Left colon (tissue), 2 donors: ENCODE data around the gene DCN. TPM values are rescaled to one million over a fixed set of nuclear protein-coding genes. Genes with fewer than 3 reads are reported as not detected.
"Not testable (repeated sequence)": the region's sequence is repeated elsewhere in the genome, so short reads cannot be mapped to it uniquely, and the experiment has no call there.

Experiments used
- ATAC-seq: fragments of 200-7000 bp; cut with Tn5 transposase; one replicate; pipeline ENCODE4 v1.9.1; 2020; ENCODE audit warnings: mild to moderate bottlenecking, moderate library complexity
- DNase-seq, 2 donors: peaks; one replicate each; pipeline ENCODE4 v3.0.0-alpha.2; 2020
- intact Hi-C, 2 donors: fragments of 100-400 bp; cut with DNase I in 1 of 2; cut with micrococcal nuclease in 1 of 2; formaldehyde crosslinking; loops; one replicate each; pipeline versions ENCODE4 v1.11.2 to v1.14.0; 2022; cut with DNase I, micrococcal nuclease
- long read RNA-seq: library from polyadenylated mRNA; unstranded; transcript quantifications from one replicate; pipeline ENCODE4 v2.0.0, GENCODE V29; 2021
- total RNA-seq, 2 donors: library from RNA; stranded (reverse); fragmentation: NEBNext Ultra II Directional; extraction: Animal tissue kit (Norgen Biotek cat#: 25700); gene quantifications; one replicate each; pipeline ENCODE4 v1.2.1, GENCODE V29; 2021
- donor health status: DM: no; HTN: no; CAD: no.
- donor health status: DM: yes; HTN: yes; CAD: no.

Gene DCN, protein sequence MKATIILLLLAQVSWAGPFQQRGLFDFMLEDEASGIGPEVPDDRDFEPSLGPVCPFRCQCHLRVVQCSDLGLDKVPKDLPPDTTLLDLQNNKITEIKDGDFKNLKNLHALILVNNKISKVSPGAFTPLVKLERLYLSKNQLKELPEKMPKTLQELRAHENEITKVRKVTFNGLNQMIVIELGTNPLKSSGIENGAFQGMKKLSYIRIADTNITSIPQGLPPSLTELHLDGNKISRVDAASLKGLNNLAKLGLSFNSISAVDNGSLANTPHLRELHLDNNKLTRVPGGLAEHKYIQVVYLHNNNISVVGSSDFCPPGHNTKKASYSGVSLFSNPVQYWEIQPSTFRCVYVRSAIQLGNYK
- total RNA-seq: 100 to 1,000 TPM; 145 to 315 TPM
- long read RNA-seq, full-length matches to known transcripts: 251 of 271 reads
- long read RNA-seq, partial matches to known transcripts: 16 of 271 reads
- long read RNA-seq, other reads (novel, unspliced or antisense): 4 of 271 reads

DNA sequence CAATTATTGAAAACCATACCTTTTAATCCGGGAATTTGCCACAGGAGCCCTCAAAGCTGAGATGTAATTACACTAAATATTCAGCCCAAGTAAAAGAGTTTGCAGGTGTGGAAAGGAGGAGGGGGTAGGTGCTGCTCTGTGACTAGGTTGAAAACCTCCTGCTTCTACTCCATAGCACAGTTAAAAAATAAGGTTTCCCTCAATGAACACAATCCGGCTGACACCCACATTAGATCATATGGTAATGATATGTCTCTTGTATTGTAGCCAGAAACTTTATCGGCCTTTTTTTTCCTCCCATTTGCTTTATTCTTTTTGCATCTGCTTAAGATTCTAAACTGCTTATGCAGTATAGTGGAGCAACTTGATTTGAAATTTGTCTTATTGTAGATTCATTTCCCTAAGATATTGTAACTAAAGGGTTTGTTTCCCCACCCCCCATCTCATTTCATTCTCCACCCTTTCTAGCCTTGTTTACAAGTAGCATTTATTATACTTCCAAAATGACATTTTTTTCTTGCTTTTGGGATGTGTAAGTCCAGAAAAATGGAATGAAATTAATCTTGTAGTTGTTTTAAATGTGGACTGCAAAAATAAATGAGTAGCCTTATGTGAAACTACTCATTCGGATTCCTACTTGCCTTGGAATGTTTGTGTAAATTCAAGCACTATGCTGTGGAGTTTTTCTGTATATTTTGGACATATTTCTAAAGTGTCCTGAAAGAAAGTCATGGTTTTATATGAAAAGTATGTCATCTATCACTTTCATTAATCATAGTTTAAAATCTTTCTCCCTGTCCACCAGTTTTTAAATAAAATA lies at the start of gene DCN:
Gene DCN, minus strand, starts transcription at position 182 of the 820 bp plus-strand sequence. CDS start 4,265 bp downstream, outside the sequence.
- DNase-seq: no peak
- intact Hi-C loops: no loop called here
- no peak for ATAC-seq

DNA sequence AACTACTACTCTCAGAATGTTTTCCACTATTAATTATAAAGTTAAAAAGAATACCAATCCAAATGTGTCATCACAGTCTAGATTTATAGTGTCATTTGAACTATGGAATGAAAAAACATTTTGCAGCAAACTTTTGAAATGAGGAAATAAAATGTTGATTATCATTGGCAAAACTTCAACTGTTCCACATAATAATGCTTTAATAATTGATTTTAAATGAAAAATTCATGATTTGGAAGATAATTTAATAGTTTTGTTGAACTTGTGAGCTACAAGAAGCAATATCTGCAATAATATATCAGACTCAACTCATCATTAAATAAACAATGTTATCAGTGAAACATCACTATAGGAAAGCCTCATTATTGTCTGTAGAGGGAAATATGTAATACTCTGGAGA lies 48.2 kb upstream of the DCN start:
- intact Hi-C loops: no loop called here
- ATAC-seq: no peak
- no peak for DNase-seq

DNA sequence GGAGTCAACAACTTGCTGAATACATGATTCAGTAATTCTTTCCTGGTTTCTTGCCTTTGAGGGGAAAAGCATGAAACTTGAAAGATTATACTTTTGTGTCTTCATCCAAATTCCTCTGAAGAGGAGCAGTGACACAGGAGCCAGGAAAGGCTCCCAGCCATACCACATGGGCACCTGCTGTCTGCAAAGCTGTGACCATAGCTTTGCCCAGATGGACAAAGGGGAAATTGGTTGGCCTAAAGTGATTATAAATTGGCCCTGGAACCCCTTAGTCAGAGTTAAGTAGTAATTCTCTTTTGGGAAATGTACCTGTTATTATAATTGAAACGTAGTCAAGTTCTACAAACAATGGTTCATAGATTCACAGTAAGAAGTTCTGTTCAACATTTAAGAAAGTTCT lies 44.3 kb upstream of the DCN start:
- no peak for DNase-seq
- no peak for ATAC-seq
- intact Hi-C loops: no loop called here

DNA sequence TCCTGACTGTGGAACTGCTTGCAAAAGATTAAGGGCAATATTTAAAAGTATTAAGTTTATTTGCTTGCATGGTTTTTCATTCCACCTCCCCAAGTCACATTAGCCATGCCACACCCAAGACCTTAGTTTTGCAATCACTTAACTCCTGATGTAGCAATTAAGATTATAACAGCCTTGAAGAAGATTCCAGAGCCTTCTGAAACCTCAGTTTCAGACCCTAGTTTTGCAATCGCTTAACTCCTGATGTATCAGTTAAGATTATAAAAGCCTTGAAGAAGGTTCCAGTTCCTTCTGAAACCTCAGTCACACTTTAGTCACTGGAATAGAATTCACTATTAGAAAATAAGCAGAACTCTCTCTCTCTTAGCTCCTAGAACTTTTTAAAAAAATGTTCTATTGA lies 42.7 kb upstream of the DCN start:
- ATAC-seq: no peak
- no peak for DNase-seq
- intact Hi-C loops: no loop called here

DNA sequence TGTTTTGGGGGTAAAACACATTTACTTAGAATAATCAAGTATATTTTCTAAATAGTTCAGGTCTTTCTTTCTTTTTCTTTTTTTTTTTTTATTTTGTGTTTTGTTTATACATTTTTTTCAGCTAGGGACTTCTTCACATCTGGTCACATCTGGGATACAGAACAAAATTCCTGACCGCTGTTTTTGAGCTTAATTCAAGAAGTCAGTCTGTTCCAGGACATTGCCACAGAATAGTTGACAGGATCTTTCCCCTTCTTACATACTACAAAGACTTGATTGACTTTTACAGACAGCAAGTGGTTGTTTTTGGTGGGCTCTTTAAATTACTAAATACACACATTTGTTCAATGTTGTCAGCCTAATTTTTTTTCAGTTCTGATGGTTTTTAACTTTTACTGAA lies 41.8 kb upstream of the DCN start:
- DNase-seq (no peak), ATAC-seq (no peak)
- intact Hi-C loops: no loop called here

DNA sequence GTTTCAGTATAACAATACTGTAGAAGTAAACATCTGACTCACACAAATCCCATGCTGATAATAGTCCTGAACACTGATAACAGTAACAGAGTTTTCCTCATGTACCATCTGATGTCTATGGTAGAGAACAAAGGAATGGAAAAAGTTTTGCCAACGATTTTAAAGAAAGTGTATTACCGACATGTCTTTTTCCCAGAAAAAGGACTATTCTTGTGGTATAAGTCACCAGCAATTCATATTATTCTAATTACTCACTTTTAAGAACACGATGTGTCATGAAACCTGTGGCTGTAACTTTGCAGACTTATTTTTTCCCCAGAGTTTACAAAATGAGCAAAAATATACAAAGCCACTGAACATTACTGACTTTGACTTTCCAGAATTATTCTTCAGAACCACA lies 40.1 kb upstream of the DCN start:
- DNase-seq: no peak
- intact Hi-C loops: no loop called here
- ATAC-seq: no peak

DNA sequence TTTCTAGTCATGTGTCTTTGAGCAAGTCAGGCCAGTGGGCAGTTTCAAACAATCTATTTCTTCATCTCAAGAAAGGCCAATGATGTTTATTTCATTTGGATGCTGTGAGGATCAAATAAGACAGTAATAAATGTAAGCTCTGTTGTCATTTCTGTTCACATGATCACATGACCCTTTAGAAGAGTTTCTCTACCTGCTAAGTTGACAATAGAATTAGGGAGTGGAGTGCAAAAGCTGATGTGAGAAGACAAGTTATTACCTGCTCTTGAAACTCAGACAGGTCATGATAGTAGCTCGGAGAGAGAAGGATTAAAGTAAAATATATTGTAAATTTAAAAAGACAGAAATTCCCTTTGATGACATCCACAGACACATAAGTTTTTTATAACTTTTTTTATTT lies 37.3 kb upstream of the DCN start:
- intact Hi-C loops: no loop called here
- DNase-seq (no peak), ATAC-seq (no peak)

DNA sequence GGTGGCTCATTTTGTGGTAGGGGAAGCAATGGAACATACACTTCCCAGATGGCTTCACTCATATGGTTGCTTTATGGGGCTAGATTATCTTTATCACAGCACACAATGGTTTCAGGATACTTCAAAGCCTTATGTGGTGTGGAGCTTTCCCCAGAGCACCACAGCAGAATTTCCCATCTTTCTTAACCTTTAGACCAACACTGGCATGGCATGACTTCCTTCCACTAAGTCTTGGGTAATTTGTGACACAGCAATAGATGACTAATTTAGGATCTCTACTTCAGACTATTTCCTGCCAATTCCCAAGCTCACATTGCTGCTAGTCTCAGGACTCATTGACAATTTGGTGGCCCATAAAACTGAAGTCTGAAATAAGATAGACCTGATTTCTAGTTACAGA lies 36.9 kb upstream of the DCN start:
- no peak for DNase-seq
- ATAC-seq: no peak
- intact Hi-C loops: no loop called here

DNA sequence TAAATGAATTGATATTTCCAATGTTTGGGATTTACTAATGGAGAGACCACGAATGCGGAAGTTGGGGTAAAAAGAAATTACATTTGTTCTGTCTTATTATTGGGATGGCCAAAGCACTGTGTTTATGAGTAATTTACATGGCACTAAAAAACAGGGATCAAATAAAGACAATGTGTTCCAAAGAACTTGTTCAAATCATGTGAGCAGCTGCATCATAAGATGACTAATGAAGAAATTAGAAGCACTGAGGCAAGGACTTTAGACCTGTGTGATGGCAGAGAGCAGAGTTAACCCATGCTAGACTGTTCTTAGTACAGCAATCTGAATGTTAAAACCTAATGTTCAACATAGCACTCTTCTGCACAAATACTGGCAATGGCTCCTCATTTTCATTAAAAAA lies 34.3 kb upstream of the DCN start:
- DNase-seq (no peak), ATAC-seq (no peak)
- intact Hi-C loops: no loop called here

DNA sequence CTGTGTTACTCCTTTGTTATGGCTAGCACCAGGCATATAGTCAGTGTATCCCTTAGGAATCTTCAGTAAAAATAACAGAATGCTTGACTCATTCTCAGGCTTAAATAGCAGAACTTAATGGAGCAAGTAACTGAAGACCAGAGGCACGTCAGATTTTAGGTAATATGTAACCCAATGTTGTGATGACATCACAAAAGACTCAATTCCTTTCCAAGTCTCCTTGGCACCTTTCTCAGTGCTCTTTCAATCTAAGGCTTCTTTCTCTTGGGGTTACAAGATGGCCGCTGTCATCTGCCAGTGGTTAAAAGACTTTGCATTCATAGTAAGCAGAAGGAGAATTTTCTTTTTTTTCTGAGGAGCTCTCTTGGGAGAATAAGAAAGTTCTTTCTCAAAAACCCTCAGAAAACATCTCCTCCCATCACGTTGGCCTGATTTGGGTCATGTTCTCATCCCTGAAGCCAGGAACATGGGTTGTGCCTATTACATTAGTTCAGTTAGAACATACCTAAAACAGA lies 33.4 kb upstream of the DCN start:
- no peak for DNase-seq
- intact Hi-C loops: no loop called here
- ATAC-seq: no peak

DNA sequence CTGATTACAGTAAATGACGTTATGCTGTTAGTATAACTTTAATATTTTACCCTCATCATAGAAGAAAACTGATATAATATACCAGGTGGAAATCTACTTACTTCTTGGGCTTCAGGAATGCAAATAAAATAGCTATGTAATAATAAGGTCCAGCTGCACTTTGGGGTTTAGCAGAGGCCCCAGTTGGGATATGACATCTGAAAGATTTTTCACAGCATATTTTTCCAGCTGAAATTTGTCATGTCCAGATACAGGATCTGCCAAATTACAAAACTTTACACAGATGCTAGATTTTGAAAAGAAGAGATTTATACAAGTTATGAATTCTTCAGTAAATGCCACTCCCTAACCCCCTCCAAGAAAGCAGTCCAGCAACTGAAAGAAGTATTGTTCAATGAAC lies 29.2 kb upstream of the DCN start:
- DNase-seq: no peak
- intact Hi-C loops: no loop called here
- no peak for ATAC-seq

DNA sequence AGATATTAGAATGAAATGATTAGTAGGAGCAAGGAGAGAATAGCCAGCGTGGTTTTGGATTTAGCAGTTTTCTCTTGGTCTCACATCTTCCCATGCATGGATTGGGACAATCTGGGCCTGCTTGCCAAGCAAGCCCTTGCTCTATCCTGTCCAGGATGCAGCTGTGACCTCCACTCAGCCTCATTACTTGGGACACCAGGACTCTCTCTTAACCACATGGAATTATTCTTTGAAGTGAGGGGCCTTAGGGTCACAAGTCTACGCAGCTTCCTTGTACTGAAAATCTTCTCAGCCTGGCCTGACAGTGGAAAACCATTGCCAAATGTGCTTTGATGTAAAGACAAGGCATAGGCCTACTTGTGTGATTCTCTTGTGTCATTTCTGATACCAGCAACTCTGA lies 28.0 kb upstream of the DCN start:
- ATAC-seq (no peak), DNase-seq (no peak)
- intact Hi-C loops: no loop called here

DNA sequence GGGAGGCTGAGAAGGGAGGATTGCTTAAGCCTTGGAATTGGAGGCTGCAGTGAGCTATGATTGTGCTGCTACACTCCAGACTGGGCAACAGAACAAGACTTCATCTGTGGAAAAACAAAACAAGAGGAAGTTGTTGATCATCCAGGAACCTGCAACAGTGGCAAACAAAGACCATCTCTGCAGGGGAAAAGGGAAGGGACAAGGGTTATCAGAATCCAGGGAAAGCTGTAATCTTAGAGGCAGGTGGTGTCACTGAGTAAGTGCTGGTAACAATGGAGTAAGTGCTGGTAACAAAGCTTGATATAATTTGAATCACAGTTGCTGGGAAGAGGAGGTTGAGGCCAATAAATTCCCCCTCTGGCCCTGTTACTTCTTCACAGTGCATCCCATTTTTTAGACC lies 27.5 kb upstream of the DCN start:
- DNase-seq: no peak
- ATAC-seq: no peak
- intact Hi-C loops: no loop called here

DNA sequence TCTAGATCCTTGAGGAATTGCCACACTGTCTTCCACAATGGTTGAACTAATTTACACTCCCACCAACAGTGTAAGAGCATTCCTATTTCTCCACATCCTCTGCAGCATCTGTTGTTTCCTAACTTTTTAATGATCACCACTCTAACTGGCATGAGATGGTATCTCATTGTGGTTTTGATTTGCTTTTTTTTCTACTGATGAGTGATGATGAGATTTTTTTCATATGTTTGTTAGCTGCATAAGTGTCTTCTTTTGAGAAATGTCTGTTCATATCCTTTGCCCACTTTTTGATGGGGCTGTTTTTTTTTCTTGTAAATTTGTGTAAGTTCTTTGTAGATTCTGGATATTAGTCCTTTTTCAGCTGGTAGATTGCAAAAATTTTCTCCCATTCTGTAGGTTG lies 24.7 kb upstream of the DCN start:
- intact Hi-C loops, ATAC-seq, DNase-seq: not testable (repeated sequence)

DNA sequence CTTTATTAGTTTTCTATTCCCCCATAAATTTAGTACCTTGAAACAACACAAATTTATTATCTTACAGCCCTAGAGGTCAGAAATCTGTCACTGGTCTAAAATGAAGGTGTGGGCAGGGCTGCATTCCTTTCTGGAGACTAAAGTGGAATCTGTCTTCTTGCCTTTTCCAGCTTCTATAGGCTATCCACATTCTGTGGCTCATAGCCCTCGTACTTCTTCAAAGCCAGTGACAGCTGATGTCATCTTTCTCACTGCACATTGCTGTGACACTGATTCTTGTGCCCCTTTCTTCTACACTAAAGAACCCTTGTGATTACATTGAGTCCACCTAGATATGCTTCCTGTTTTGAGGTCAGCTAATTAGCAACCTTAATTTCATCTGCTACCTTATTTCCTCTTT lies 23.2 kb upstream of the DCN start:
- DNase-seq (no peak), ATAC-seq (no peak)
- intact Hi-C loops: no loop called here

DNA sequence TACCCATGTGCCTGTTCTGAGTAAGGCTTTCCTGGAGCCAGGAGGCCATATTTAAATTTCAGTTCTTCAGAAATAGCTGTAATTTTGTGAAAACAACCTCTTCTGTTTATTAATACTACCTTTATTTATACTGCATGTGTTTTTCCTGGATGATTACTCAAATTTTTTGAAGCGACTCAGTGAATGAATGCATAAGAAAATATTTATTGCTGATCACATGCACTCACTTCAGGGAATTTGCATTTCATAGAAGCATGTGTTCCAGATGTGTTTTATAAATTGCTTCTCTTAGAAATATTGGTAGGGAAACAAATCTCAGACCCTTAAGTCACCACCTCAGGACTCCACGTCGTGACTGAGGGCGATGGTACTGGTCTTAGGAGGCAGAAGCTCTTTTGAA lies 21.8 kb upstream of the DCN start:
- intact Hi-C loops: no loop called here
- ATAC-seq (no peak), DNase-seq (no peak)

DNA sequence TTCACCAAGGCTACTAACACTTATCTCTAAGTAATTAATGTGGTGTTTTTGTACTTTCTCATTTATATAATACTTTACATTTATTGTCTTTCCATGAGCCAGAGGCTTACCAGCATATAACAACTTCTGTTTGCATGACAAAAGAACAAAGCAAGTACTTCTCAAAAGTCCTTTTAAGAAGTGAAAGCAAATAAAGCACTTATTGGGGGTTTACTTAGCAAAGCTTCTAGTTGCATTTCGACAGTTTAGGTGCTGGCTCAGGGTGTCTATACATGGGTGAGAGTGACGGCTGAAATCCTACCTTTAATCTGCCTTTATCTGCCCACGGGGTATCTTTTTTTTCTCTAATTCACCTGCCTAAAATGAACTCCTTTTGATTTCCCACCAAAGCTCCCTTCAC lies 21.0 kb upstream of the DCN start:
- no peak for ATAC-seq
- DNase-seq: no peak
- intact Hi-C loops: no loop called here

DNA sequence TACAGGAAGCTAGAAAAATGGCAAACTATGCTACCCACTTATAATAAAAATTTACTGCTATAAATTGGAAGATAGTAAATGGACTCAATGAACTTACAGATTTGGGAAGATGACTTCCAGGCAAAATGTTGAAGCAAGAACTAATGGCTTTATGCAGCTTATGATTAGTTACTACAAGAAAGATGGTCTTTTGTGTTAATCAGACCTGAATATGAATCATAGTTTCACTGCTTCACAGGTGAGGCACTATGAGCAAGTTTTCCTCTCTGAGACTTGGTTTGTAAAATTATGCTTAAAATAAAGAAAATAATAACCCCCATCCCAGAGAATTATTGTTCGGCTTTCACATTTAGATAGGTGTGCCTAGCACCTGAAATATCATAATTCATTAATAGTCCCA lies 19.8 kb upstream of the DCN start:
- intact Hi-C loops: no loop called here
- DNase-seq (no peak), ATAC-seq (no peak)

DNA sequence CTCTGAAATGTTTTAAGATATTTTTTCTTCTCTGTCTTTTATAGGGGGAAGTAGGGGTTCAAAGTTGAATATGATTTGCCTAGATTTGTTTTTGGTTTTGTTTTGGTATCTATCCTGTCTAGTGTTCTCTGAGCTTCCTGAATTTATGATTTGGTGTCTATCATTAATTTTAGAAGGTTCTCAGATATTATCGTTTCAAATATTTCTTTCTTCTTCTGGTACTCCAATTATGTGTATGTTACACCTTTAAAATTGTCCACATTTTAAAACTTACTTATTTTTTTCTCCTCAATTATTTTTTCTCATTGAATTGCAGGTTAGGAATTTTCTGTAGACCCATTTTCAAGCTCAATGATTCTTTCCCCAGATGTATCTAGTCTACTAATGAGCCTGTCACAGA lies 13.8 kb upstream of the DCN start:
- intact Hi-C loops: no loop called here
- no peak for DNase-seq
- ATAC-seq: no peak

DNA sequence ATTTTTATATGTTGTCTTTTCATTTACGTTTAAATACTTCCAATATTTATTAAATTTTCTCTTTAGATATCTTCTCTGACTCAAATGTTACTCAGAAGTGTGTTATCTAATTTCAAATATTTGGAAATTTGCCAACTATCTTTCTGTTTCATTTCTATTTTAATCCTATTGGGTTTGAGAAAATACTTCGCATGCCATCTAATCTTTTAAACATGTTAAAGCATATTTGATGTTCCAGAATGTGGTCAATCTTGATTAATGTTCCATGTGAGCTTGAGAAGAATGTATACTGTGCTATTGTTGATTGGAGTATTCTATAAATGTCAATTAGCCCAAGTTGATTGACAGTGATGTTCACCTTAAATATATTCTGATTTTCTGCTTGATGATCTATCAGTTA lies 11.9 kb upstream of the DCN start:
- intact Hi-C loops: no loop called here
- ATAC-seq: no peak
- DNase-seq: no peak
